DMS53 (cell line): ENCODE measurements around the gene PXMP2.

Source experiments
- DNase-seq: peaks from one replicate; lab custom pipeline; 2025; lab: John Stamatoyannopoulos, UW

Gene PXMP2

DNA sequence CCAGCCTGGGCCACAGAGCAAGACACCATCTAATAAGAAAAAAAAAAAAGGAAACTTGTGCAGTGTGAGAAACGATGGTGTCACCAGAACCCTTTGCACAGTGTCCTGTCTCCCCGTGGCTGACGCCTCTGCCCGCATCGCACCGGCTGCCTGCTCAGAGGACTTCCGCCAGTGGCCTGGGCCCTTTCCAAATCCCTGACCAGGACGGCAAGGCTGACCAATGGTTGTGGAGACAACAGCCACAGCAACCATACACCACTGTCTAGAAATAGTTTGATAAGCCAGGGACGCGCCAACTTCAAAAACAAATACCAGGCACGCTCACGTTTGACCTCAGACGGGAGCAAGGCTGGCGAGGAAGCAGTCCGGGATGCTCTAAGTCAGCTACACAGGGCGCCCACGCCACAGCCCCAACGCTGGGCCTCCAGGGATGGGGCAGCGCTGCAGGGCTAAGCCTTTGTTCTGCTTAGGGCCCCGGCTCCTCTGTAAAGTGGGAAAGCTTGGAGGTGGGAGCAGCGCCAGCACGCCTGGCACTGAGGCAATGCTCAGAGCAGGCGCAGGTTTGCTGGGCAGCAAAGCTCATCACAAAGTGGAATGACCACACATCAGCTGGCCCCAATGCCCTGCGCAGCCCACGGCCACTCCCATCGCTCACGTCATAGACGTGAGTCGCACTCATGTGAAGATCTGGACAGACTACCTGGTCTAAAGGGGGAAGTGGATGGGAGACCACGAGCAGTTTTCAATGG is 35.8 kb downstream of the PXMP2 start:
- no peak for DNase-seq

DNA sequence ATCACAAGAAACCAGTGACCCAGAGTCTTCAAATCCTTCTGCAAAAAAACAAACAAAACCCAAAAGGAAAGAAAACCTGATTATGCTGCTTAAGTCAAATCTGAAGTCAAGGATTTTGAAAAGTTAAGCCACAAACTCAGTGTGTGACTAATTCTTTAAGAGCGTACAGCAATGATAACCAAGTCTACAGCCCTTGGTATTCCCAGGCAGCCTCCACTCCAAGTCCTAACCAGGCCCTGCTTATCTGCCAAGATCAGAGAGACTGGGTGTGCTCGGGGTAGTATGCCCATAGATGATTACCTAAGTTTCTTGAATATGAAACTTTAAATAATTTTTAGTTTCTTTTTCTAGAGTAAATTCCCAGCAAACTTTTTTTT is 36.4 kb downstream of the PXMP2 start:
- DNase-seq: no peak

- DNase-seq: no peak
Measured at GRCh38 chr12:132724506-132725241, 37.3 kb downstream of the PXMP2 start.

DNA sequence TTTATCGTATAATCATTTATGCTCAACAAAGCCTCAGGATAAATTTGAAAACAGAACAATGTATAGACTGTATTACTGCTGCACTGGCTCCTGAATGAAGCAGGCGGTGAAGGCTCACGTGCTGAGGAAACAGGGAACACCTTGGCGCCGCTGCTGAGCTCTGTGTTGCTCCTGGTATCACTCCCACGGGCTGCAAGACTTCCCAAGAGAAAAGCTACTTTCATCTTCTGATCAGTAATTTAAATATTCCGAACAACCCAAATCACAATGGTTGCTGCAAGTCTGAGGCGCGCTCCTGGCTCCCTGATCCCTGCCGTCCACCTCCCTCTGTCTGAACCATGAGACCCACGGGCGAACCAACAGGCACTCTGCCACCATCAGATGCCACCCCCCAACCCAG is 39.0 kb downstream of the PXMP2 start:
- DNase-seq: no peak

DNA sequence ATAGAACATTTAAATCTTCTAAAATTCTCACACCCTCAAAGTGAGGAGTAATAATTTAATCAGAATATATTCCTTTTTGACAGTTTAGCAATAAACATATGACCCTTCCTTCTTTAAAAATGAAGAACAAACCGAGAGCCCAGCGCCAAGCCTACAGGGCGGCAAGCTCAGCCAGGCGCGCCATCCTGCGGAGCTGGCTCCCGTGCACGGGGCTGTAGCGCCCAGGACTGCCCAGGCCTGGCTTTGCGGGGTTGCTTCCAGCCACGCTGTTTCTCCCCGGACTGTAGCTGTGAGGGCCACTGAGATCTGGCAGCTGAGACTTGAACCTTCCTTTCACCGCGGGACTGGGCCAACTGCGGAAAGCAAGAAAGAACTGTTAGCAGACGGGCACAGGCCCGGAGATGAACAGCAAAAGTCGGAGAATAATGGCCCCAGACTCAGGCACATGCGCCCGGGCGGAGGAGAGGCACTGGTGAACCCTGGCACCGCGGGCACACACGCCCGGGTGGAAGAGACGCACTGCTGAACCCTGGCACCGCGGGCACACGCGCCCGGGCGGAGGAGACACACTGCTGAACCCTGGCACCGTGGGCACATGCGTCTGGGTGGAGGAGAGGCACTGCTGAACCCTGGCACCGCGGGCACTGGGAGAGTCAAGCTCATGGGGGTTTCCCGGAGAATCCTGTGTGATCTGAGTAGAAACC is 39.9 kb downstream of the PXMP2 start:
- no peak for DNase-seq

- DNase-seq: no peak
Measured at GRCh38 chr12:132728502-132728901, 41.1 kb downstream of the PXMP2 start.

- DNase-seq: peak; percentile 63
Measured at GRCh38 chr12:132729541-132730320, 42.3 kb downstream of the PXMP2 start.

DNA sequence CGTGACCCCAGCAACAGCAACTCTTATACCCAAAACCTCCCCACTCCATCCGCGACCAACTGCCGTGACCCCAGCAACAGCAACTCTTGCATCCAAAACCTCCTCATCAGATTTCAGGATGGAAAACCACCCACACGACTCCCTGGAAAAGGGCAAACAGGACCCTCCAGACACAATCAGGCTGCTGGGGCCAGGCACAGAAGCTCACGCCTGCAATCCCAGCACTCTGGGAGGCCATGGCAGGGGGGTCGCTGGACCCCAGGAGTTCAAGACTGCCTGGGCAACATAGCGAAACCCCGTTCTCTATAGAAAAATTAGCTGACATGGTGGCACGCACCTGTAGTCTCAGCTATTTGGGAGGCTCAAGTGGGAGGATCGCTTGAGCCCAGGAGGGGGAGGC is 43.0 kb downstream of the PXMP2 start:
- no peak for DNase-seq

GRCh38 chr12:132731574-132731973 is 44.2 kb downstream of the PXMP2 start:
- DNase-seq: no peak

GRCh38 chr12:132734206-132734605 is 46.8 kb downstream of the PXMP2 start:
- DNase-seq: no peak

DNA sequence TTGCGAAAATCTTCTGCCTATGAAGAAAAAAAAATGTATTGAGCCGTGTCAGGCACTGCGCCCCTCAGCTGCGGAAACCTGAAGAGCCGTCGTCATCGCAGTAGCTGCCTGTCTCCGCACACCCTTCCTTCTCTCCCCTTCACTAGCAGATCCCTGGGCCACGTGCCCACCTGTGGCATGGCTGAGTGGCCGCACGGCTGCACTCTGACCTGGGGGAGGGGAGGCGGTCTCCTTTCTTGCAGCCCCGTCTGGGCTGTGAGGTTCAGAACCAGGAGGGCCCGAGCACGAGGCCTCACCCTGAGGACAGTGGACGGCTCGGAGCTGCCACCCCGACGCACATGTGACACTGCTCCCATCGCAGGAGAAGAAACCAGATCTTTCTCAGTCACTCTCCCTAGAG is 48.1 kb downstream of the PXMP2 start:
- DNase-seq: no peak

GRCh38 chr12:132736378-132736777 is 49.0 kb downstream of the PXMP2 start:
- DNase-seq: no peak

- DNase-seq: no peak
Measured at GRCh38 chr12:132736913-132737312, 49.5 kb downstream of the PXMP2 start.

DNA sequence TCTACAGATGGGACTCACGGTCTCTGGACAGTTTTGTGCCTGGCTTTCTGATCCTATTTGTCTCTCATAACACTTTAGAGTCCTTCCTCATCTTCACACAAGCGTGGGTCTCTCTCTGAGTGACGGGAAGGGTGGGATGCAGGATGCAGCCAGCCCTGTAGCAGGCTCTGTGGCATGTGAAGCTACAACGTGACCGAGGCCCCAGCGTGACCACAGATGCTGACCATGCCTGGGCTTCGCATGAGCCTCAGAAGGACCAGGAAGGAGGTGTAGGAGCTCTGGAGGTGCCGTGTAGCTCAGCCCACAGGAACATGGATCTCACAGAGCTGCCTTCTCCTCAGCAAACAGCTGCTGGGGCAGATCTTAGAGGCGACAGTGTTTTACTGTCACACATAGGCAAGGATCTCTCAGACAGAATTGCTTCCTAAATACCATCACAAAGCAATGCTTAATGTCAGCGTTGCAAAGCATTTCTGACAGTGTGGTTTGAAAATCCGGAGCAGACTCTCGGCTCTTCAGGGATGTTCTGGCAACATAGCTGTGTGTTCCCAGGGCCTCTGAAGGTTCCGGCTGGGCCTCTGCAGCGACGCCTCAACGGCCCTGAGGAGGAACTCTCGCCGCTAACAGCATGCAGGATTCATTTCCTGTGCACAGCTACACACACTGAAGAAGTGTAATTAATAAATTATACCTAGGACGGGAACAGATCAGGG is 52.4 kb downstream of the PXMP2 start:
- DNase-seq: no peak

DNA sequence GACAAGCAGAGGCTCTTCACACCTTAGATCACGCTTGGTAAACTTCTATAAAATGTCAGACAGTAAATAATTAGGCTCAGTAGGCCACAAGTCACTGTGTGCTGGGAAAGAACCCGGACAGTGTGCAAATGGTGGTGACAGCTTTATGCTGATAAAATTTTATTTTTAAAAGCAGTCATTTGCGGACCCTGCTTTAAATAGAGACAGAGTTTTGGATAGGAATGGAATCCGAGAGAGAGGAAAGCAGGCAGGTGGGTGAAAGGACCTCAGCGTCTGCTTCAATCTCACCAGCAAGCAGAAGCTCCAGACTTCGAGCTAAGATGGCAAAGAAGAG is 52.9 kb downstream of the PXMP2 start:
- DNase-seq: no peak

- no peak for DNase-seq
Measured at GRCh38 chr12:132740652-132741051, 53.3 kb downstream of the PXMP2 start.

DNA sequence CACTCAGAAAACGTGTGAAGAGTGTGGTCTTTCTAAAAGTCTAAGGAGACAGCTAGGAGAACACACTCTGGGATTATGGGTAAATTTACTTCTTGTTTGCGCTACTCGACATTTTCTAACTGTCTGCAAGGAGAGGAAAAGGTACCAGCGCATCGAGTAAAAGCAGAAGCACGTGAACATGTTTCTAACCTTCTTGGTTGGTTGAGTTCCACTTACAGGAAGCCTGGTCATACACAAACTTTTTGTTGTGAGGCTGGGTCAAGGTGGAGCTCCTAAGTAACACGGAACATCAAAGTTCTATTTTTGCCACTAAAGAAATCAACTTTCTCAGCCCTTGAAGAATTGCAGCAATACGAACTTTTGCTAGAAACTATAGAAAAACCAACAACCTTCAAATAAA is 54.2 kb downstream of the PXMP2 start:
- no peak for DNase-seq

DNA sequence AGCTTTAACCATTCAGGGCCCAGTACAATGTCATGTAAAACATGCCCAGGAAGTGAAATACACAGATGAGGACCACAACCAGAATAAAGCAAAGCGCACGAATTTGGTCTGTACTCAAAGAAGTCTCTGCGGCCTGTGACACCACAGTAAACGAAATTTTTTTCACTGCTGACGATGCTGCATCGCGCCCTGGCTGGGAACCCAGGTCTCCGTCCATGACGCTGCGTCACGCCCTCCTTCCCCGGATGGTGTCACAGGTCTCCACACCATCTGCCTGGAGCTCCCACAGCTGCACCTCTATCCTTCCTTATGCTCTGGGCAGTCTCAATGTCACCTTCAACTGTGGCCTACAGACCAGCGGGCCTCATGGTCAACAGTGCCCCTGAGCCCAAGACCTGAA is 56.4 kb downstream of the PXMP2 start:
- DNase-seq: no peak

- no peak for DNase-seq
Measured at GRCh38 chr12:132746613-132747012, 59.2 kb downstream of the PXMP2 start.

GRCh38 chr12:132747395-132747794 is 60.0 kb downstream of the PXMP2 start:
- no peak for DNase-seq

GRCh38 chr12:132747896-132748295 is 60.5 kb downstream of the PXMP2 start:
- no peak for DNase-seq

DNA sequence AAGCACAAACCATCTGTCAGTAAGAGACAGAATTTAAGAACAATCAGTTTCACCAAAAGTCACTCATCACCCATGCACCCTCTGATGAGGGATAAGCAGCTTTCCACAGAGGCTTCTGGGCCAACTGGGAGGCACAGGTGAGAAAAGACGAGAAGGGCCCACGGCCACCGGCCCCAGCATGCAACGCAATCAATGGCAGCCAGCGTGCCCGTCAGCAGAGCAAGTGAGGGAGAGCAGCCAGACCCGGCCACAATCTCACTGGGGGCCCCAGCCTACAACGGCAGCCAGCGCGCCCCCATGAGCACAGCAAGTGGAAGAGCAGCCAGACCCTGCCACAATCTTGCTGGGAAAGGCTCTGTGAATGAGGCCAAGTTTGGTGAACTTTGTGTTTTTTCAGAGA is 60.9 kb downstream of the PXMP2 start:
- DNase-seq: no peak
